Activated CD8-positive, alpha-beta memory T cell treated with anti-CD3 and anti-CD28 coated beads for 1 hour (primary cell): ENCODE results near the gene S100A12.

ENCODE experiments used
- DNase-seq, 2 donors: peaks; one replicate each; pipeline ENCODE4 v3.0.0-alpha.2; 2020; ENCODE audit warnings: low read depth in 1 of 2; ENCODE audit errors: extremely low read depth in 1 of 2

S100A12 gene

DNA sequence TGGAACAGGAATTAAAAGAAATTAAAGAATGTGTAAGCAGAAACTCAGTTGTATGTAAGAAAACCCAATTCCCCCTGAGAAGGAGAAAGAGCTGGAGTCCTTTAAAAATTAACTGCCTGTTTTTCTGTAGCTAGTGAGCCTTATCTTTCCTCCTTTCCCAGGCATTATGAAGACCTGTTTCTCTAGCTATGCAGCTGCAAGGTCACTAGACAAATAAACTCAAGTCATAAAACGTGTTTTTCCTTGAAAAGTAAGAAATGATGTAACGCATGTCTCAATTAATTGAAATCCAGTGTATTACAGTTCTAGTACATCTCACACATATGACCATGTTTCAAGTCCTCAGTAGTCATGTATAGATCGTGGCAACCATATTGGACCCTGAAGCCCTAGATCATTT, 5.3 kb downstream of the S100A12 start:
- no peak for DNase-seq

DNA sequence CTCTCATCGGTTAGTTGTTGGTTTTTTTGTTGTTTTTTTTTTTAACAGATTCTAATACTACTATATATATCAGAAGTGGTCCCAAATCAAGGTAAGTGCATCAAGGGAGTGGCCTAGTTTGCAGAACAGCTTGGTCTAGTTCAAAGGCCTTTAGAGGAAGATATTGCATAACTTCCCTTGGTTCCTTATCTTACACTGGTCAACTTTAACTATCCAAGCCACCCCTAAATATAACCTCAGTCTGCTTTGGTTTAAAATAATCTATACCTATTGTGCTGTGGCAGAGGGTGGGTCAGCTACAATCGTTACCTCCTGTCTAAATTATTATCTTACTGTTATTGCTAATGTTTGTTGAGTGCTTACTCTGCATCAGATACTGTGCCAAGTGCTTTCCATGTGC, 6.9 kb downstream of the S100A12 start:
- DNase-seq, result no peak

DNA sequence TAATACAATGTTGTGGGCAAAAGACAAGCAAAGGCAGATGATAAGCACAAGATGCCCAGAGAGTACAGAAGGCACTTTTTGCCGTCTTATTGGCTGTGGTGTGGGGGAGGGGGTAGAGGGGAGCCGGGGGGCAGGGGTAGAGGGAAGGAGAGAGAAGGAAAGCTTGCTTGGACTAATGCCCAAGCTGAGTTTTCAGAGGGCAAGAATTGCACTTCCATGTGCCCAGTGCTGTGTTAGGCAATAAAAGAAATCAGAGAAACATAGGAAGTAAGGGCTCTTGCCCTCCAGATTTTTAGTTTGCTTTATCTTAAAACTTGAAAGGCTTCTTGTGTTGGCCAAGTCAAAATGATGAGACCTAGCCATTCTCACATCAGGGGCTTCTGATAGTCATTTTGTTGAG, 8.3 kb downstream of the S100A12 start:
- no peak for DNase-seq

DNA sequence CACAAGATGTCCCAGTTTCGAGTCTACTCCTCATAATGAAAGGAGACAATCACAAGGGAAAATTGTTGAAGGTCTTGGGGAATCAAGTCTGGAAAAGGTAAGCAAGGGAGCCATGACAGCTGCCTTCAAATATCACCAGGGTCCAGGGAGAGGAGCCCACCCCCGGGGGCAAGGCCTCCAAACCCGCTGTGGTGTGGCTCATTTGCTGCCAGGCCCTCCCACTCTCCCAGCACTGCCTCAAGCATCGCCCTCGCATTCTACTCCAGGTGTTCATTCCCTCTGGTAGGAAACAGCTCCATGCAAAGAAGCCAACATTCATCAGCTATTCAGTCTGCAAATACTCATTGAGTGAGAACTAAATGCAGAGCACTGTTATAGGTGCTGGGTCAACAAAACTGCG, 9.2 kb downstream of the S100A12 start:
- no peak for DNase-seq

DNA sequence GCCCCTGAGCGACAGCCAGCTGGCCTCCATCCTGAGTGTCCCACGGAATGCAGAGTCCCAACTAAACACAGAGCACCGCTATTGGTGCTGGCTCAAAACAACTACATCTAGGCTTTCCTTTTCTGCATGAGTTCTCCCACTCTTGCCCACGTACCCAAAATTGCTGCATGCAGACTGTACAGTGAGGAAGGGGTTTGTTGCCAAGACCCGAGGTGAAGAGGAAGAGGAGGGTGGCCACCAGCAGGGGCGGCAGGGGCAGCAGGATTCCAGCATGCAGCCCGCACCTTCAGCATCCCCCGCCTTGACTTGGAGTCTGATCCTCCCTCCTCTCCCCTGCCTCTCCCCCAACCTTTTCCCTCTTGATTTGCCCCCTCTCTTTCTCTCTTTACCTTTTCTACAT, 9.7 kb downstream of the S100A12 start:
- no peak for DNase-seq

DNA sequence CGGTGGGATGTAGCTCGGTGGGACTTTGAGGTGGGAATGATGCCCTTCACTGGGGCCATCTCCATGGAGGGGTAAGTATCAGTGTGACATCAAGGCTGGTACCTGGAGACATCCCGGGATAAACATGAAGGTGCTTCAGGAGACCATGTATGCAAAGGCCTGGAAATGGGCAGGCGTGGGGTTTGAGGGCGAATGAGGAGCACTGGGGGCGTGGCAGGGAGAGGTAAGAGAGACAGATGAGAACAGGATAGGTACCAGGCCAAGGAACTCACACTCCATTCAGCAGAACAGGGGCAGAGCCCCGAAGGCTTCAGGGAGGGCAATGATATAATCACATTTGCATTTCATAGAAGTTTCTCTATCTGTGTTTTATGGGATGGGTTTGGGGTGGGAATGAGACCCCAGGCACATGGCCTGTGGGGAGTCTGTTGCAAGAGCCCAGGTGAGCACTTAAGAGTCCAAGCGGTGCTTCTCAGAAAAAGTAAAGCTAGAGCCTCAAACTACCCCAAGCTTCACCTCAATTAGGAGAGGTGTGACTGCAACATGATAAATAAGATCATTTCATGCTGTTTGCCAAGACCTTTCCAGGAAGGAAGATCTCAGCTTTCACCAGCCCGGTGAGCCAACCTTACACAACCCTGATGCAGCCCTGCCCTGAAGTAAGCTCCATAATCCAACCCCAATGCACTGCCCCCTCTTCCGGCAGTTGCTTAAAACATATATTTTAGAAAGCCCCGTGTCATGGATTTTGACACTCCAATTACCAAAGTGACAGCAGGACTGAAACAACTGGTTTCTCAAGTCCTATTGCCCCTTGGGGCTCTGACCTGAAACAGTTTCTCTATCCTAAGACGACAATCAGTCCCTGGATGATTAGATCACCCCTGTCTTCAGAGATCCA, 10.4 kb downstream of the S100A12 start:
- DNase-seq, result no peak

DNA sequence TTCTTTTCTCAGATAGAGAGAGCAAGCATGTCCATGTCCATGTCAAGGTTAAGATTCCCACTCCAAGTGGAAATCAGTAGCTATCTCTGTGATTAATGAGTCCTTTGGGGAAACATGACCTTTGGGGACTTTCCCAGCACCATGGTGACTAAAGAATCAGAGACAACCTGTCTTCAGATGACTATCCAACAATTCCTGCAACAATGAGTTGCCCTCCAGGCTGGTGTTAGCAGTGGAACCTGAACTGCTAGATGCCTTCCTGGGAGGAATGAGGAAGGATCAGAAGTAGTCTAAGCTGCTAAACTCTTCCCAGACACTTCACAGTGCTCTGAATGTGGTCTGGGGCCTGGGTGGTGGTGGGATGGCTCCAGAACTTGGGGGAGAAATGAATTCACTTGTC, 11.3 kb downstream of the S100A12 start:
- no peak for DNase-seq

DNA sequence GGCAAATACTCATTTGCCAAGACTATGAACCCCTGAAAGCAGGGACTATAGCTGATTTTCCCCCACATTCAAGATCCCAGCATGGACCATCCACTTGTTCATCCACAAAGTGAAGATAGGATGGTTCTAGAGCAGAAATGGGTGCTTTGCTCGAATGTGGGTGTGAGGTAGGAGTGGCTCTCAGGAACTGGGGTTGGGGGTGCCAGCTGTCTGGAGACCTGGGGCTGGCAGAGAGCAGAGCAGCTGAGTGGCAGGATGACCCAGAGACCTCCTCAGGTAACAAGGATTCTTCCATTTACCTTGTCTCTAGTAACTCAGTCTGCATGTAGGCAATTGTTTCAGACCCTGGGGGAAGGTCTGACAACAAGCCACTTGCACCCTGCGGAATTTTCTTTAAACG, 11.8 kb downstream of the S100A12 start:
- no peak for DNase-seq

DNA sequence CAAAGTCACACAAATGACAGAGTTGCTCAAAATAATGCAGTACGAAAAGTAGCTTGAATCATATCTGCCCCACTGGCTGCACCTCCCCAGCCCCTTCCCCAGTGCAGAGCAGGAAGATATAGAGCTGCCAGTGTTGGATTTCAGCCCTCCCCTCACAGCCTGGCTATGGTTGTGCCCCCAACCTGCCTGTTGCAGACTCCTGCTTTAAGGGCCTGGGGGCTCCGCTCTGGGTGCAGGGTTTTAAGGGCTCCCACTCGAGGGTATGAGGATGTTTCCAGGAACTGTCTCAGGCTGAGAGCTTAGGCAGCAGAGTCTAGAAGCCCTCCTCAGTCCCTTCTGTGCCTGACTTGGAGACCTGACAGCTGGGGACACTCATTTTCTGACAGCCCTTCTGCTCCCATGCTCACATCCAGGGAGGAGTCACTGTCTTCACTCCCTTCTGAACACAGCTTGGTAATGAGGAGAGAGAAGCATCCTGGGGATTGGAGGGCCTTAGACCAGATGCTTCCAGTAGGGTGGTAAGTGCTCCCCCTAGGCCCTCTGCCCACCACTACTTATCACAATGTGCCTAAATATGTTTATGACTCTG, 13.1 kb downstream of the S100A12 start:
- DNase-seq, result no peak

DNA sequence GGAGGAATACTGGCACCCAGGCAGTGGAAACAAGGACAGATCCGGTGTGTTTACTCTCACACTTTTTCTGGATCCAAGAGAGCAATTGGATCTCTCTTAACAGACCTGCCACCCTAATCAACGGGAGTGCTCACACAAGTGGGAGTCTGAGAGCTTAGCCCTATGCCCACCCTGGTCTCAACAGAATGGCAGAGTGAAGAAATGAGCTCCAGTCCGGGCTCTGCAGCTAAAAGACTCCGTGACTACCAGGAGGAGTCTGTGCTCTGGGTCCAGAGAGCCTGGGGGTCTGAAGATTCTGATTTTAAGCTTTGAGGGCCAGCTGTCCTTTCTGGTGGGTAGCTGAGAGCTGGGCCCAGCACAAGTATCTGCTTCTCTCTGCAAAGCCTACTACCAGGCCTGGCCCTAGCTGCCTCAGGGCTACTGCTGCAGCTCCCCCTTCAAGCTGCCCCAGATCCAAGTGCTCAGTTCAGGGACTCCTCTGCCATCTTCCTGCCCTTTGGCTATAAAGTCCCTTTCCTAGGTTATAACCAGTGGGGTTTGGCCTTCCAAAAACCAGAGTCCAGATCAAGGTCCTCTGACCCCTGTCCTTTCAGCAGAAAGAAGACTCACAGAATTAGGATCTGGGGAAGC, 13.8 kb downstream of the S100A12 start:
- no peak for DNase-seq

DNA sequence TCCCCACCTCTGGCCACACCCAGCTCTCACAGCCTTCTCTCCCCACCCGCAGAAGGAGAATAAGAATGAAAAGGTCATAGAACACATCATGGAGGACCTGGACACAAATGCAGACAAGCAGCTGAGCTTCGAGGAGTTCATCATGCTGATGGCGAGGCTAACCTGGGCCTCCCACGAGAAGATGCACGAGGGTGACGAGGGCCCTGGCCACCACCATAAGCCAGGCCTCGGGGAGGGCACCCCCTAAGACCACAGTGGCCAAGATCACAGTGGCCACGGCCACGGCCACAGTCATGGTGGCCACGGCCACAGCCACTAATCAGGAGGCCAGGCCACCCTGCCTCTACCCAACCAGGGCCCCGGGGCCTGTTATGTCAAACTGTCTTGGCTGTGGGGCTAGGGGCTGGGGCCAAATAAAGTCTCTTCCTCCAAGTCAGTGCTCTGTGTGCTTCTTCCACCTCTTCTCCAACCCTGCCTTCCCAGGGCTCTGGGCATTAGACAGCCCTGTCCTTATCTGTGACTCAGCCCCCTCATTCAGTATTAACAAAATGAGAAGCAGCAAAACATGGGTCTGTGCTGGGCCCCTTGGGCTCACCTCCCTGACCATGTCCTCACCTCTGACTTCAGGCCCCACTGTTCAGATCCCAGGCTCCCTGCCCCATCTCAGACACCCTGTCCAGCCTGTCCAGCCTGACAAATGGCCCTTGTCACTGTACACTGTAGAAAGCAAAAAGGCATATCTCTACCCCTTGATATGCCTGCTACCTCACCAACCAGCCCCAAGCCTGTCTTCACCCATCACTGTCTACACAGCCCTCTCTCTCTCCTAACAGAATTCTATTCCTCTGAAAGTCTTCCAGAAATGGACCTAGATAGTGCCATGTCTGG, 14.6 kb downstream of the S100A12 start:
- no peak for DNase-seq

DNA sequence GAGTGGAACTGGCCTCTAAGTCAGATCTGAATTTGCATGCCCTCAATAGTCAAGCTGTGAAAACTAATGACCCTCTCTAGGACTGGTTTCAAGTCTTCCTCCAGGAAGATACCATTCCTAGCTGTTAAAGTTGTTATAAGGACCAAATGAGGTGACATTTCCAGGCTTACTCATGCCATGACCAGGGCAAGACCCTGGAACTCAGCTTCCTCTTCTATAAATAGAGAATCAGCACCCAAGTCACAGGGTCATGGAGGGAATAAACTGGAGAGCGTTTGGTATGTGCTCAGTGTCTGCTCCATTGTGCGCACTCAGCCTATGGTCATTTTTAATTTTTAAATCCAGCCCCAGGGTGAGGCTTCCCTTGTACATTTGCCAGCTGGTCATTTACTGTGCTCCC, 15.2 kb downstream of the S100A12 start:
- no peak for DNase-seq

DNA sequence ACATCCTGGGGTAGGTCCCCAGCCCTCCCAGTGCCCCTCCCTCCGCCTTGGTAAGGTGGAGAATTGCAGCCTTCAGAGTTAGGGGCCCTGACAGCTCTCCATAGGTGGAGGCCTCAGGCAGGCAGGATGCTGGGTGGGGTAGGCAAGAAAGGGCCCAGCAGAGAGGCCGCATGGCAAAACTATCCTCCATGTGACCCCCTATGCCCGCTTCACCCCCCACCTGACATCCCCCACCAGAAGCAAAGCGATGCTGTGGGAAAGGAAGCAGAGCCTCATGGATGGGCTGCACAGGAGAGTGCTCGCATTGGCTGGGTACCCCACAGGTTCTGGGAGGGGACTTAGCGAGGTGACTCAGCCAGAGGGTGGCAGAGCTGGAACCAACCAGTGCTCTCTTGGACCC, 16.2 kb downstream of the S100A12 start:
- no peak for DNase-seq

DNA sequence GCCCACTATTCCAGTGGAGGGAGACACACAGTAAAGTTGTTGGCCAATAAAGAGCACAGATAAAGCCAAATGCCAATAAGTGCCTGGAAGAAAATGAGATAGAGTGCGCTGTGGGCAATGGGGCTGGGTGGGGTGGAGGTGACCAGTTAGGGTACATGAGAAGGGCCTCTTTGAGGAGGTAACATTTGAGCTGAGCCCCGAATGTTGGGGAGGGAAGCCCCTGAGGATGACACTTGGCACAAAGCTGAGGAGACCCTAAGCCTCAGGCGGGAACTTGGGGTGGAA, 16.8 kb downstream of the S100A12 start:
- no peak for DNase-seq

DNA sequence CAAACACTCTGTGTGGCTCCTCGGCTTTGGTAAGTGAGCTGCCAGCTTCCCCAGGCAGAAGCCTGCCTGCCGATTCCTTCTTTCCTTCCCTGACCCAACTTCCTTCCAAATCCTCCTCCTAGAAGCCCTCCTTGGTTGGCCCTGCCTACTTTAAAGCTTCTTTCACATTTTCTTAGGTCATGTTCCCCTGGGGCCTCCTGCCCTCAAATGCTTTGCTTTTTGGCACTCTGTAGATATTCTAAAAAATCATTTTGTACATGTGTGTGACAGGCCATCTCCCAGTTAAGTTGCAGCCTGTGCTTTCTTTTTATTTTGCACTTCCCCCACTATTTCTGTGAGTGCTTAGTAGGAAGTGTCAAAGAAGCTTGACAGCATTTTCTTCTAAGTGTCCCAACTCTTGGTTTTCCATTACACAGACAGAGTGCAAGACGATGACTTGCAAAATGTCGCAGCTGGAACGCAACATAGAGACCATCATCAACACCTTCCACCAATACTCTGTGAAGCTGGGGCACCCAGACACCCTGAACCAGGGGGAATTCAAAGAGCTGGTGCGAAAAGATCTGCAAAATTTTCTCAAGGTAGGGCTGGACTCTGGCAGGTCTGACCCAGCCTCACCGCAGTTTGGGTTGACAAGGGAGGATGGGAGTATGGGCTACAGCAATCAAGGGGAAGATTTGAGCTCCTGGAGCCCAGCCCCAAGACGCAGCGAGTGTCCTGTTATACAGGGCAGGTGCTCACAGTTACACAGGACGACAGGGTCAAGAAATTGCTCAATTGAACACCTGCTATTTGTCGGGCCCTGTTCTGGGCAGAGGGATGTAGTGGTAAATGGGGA, 17.3 kb downstream of the S100A12 start, which contains the start of gene S100A9:
TSS of gene S100A9 (plus strand) at position 2 of the 838 bp plus-strand sequence. CDS start at position 432, 430 bp downstream.
- DNase-seq, result no peak

DNA sequence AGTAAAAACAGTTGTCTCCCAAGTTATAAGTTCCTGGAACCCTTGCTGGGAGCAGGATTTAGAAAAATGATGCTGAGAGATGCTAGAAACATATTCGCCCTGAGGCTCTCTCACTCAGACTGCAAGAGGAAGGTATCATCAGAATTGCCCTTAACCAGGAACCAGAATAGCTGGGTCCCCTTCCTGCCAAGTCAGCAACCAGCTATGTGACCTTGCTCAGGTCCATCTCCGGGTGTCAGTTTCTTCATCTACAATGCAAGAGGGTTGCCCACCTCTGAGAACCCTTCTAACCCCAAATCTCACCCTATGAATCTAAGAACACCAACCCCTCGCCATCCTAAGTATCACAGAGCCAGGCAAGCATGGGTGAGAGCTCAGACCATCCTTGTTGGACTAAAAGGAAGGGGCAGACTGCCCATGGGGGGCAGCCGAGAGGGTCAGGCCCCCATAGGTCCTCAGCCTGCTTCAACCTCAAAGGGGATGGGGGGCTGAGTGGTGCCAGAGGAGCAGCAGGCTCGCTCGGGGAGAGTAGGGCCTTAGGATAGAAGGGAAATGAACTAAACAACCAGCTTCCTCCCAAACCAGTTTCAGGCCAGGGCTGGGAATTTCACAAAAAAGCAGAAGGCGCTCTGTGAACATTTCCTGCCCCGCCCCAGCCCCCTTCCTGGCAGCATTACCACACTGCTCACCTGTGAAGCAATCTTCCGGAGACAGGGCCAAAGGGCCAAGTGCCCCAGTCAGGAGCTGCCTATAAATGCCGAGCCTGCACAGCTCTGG, 18.2 kb downstream of the S100A12 start:
- DNase-seq, result no peak

DNA sequence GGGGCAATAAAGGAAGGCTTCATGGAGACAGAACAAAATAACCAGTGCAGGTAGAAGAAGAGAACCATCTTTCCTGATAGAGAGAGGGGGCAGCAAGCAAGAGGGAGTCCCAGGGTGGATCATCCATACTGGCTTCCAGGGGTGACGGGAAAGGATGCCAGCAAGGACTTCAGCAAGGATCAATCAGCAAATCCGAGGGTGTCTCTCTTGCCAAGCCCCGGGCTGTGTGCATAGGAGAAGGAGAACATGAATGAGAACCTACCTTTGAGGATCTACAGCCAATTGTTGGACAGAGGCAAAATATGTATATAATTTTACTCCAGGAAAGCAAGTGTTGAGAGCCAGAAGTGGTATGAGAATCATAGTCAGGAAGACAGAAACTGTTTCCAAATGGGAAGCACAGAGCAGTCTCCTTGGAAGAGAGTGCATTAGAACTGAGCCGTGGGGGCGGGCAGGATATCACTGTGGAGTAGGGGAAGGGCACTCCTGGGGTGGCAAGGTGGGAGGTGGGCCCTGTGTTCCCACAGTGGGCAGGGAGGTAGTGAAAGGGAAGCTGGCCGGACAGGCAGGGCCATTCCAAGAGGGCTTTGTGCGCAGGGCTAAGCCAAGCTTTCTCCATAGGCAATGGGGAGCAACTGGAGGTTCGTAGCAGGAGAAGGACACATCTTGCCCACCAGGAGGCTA, 18.9 kb downstream of the S100A12 start:
- DNase-seq, result no peak

DNA sequence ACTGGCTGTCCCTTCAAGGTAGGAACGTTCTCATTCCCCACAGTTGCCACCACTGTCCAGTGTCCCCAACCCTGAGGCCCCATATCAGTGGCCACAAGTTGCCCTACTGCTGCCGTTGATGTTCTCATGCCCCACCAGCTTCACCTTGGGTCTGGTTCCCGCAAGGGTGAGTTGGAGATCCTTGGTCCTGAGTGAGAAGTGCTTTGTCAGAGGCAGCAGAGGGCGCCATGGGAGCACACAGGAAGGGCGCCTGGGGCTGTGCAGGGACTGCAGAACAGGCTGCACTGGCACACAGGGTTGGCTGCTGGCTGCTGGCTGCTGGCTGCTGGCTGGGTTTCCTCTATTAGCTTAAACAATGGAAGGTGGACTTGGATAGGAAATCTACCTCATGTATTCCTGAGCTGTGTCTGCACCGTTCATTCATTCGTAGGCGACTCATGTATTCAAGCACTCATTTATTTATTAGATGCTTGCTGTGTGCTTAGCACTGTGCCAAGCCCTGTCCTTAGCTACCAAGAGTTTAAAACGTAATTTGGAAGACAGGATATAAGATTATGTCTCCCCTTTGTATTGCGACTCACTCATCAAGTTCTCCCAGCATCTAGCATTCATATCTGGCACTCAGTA, 19.9 kb downstream of the S100A12 start:
- no peak for DNase-seq
